HG03064 (cell line): ENCODE measurements around the gene RYK.

ENCODE experiments used
- ATAC-seq: cut with Tn5 transposase; IDR thresholded peaks from one replicate; pipeline ENCODE4 v1.9.1; 2021; ENCODE audit warnings: low read depth; ENCODE audit not compliant: unreplicated experiment

The RYK gene

GRCh38 chr3:134258761-134259347, 8.2 kb upstream of the RYK start:
- no peak for ATAC-seq

DNA sequence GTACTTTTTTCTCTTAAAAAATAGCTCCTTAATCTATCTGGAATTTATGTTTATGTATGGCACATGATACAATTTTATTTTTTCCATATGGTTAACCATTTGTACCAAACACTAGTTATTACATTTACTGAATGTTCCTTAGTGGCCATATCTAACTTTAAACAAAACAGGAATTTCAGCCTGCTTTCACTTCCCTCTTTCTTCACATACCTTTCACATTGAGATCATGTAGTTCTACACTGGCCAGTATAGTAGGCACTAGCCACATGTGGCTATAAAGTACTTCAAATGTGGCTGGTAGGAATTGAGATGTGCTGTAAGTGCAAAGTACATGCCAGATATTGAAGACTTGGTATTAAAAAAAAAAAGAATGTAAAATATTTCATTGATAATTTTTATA, 4.7 kb upstream of the RYK start:
- ATAC-seq: no peak

DNA sequence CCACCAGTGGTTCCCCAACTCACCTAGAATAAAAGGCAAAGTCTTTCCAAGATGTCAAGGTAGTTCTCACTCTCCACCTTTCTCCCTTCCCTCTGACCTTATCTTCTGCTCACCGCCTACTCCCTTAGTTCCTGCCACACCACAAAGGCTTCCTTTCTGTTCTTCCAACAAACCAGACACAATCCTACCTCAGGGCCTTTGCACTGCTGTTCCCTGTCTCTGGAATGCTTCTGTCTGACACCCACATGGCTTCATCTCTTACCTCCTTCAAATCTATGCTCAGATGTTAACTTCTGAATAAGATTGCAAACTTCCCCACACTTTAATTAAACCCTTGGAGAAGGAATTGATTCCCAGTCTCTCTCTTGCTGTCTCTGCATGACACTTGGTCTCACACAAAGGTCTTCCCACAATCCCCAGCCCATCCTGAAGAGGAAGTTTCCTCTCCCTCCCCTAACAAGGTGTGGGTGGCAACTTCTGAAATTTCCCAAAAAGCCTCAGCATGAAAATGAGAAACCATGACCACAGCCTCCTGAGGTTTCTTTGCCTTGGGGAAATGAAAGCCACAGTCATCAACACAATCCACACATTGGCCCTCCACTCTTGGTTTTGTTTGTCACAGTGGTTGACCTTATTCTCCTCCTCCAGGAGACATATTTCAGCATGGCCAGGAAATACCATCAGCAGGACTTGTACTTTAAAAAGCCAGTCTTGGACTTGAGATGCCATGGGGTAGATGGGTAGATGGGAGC, 3.0 kb upstream of the RYK start:
- ATAC-seq: no peak

DNA sequence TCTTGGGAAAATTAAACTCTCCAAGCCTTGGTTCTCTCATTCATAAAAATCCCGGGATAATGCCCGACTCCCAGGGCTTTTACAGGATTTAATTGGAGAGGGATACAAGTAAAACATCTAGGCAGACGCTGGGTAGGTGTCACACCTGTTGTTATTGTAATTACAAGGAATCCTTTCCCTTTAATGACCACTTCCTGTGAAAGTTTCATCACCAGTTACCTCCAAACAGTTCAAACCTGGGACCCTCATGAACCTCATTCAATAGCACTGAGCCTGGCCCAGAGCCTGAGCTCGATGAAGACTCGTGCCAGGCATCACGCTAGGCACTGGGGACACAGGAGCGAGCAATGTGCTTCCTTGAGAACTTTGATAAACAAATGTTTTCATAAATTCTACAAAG, 2.1 kb upstream of the RYK start:
- ATAC-seq: no peak

DNA sequence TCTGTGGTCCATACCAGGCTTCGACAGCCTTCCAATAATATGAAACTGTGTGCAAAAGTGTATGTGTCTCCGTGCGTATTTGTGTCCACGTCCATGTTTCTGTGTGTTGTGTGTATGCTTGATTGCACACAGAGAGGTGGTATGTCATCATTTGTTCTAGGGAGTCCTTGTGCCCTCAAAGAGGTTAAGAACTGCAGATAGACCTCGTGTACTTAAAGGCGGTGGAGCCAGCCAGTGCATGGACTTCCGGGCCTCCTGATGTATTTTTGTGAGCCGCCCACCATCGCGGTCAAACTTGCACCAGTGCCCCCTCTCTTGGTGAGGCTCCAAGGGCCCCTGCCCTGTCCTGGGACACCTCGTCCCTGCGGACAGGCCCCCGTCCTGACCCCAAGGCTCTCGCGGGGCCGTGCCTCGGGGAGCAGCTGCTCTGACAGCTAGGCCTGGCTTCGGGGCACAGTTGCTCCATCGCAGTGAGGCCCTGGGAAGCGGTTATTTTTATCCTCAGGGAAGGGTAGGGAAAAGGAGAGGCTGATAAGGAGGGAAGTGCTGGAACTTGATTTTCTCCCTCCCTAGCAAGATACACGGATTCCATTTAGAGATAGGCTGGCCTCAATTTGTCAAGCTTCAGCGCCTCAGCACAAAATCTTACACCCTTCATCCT, 1.2 kb upstream of the RYK start:
- ATAC-seq: no peak

GRCh38 chr3:134249935-134250716, 533 bp downstream of the RYK start:
- ATAC-seq: peak; percentile 50

DNA sequence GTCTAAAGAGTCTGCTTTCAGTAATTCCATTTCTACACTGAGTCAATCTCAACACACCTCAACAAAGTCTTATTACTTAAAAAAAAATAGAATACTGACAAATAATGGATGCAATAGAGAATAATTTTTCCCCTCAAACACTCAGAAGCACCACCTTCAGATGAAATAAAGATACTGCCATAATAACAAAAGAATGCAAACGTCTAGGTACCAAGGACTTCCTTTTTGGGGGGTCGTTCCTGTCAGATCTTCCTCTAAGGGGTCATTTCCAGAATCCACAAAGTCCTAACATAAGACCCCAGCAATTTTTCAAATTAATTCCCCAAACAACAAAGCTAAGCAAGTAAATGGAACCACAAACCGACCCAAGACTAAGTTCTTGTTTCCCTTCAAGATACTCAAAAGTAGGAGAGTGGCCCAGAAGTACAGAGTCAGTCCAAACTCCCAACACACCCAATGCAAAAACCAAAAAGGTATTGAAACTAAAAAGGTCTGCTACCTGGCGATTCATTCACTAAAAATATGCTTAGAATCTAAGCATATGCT, 1.3 kb downstream of the RYK start:
- ATAC-seq: no peak

DNA sequence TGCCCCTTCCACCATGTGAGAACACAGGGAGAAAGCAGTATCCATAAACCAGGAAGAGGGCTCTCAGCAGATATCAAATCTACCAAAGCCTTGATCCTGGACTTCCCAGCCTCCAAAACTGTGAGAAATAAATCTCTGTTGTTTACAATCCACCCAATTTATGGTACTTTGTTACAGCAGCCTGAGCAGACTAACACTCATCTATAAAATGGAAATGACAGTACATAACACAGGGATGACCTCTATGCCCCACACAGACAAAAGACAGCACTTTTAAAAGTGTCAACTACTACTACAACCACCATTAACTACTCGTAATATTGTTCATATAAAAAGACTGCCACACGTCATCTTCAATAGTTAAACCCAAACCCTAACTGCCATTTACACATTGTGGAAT, 5.7 kb downstream of the RYK start:
- ATAC-seq: no peak

DNA sequence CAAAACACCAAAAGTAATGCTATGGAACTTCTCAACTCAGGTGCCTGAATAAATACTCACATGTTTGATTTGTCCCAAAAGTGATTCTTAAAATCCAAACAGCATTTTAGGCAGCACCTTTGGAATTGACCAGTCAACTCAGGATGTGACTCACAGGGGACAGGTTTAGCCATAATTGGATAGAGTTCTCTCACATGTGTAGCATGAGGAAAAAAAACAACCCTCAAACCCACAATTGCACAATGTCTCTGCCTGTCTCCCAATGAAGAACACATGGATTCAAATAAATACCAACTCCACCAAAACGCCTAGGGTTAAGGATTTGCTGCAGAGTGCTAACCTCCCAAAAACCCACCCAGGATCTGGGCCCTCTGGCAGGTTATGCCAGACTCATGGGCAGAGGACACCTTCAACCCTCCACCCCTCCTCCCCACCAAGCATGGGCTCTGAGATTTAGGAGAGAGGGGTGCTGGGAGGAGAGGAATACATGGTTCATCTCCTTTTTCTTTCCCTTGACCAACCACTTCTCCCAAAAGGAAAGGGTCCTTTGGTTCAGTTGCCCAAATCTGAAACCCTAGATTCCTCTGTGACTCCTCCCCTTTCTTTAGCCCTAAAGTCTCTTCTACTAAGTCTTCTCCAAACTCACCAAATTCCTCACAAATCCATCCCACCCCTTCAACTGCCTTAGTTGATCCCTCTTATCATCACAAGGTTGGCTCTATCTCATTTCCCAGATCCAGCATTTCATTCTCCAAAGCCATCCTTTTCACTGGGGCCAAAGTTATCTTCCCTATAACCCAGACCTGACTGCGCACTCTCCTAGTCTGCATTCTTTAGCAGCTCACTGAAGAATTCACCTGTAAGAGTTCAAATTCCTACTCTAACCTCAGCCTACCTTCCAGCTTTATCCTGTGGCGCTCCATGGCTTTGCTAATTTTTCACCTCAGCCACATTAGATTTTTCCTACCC, 7.7 kb downstream of the RYK start:
- ATAC-seq: no peak

DNA sequence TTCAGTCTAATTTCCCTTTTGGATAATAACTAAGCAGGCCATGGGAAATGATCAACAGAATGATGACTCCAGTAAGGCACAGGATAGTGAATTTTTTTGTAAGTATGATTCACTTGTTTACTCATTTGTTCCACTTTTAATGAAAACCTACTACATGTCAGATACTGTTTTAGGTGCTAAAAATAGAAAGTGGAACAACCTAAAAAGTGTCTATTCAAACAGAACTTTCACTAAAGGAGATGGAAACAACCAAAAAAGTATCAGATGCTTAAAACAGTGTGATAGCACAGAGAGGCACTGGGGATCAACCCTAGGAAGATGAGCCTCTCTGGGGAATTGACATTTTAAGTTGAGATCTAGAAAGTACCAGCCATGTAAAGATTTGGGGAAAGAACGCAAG, 11.1 kb downstream of the RYK start:
- ATAC-seq: peak; percentile 56

- ATAC-seq: no peak
Measured at GRCh38 chr3:134237454-134238145, 13.1 kb downstream of the RYK start.

GRCh38 chr3:134236505-134237170, 14.0 kb downstream of the RYK start:
- peak; percentile 52 for ATAC-seq

DNA sequence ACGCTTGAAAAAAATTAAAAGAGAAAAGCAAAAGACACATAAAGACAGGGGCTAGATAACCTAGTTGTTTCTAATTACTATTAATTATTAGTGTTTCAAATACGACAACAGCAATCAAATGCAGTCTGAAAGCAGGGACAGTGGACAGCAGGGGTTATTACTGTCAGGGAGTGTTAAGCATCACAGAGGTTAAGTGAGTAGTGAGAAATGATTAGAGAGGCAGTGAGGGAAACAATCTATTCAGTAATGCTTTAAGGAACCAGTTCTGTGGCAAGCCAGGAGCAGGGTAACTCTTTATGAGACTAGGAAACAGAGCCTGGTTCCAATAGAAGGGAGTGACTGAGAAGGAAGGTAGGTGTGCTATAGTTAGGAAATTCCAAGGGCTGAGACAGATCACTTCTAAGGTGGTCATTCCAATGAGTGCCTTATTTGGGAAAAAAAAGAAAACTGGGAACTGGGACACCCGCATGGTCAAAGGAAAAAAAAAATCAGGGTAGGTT, 15.0 kb downstream of the RYK start:
- ATAC-seq: no peak

DNA sequence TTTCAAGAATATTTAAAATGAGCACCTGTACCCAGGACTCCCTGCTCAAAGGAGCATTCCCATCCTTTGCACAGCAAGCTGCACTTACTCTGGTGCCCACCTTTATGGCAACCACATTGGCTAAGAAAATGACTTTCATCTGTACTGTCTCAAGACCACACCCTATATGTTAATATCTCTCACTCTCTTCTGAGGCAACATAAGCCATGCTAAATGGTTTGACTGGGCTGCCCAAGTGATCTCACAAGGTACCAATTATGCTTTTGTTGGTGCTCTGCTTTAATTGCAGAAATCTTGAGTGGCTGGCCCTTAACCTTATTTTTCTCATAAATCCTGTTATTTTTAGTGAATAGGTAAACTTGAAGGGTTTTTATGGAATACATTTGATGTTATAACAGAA, 17.7 kb downstream of the RYK start:
- no peak for ATAC-seq

DNA sequence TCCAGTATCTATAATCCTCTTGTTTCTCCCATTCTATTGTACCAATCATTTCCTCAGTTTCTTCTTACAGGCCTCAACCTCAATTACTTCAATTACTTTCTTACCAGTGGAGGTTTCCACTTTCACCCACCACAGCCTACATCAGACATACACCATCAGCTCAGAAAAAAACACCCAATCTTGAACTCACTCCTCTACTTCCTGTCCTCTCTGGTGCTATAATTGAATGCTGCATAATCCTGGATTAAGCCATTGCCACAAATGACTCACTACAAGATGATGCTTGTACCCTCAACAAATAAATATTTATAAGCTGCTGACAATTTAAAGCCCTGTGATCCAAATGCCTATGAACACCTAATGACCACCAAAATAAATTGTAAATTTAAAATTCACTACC, 18.5 kb downstream of the RYK start:
- no peak for ATAC-seq

- ATAC-seq: no peak
Measured at GRCh38 chr3:134231131-134231530, 19.5 kb downstream of the RYK start.

DNA sequence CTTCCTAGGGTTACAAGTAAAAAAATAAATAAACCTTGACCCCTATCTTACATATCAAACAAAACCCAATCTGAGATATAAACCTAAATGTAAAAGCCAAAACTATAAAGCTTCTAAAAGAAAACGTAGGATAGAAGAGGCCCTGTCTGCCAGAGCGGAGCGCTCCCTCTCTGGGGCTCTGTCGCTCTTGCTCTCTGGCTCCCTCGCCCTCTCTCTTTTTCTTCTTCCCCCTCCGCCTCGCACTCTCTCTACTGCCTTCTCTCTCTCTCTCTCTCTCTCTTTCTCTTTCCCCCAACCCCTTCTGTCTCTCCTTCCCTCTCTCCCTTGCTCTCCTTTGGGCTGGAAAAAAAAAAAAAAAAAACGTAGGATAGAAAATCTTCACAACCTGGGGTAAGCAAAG, 21.6 kb downstream of the RYK start:
- ATAC-seq: no peak

DNA sequence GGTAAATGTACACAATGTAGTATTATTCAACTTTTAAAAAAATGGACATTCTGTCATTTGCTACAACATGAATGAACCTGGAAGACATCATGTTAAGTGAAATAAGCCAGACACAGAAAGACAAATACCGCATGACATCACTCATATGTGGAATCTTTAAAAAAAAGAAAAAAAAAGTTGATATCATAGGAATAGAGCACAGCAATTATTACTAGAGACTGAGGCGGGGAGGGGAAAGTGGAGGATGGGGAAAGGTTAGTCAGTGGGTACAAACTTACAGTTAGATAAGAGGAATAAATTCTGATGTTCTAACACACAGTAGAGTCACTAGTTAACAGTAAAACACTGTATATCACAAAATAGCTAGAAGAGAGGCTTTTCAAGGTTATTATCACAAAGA, 22.2 kb downstream of the RYK start:
- no peak for ATAC-seq

GRCh38 chr3:134228035-134228434, 22.6 kb downstream of the RYK start:
- ATAC-seq: no peak
